ENCODE results near the gene SERPINB3.
"Not testable (repeated sequence)": the region's sequence is repeated elsewhere in the genome, so short reads cannot be mapped to it uniquely, and the experiment has no call there.

Gene SERPINB3

DNA sequence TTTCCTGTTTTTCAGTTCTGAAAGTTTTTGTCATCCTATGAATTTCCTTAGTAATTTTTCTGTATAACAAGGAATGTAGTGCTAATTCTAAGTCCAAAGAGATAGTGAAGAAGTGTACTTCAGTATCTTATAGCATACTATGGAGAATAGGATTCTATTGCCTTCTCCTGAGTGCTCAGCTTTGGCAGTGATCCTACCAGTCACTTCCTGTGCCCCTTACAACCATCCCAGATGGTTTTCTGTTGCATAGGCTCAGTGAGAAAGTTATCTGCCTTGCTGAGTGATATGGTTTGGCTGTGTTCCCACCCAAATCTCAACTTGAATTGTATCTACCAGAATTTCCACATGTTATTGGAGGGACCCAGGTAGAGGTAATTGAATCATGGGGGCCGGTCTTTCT, 17.0 kb downstream of the SERPINB3 start:
- DNase-seq, result not testable (repeated sequence)

- not testable (repeated sequence) for DNase-seq
Observed at GRCh38 chr18:63644142-63644541, 17.6 kb downstream of the SERPINB3 start, which contains the start of gene SERPINB4. Gene SERPINB4, minus strand, starts transcription at chr18:63644256. Its CDS starts 679 bp downstream, at chr18:63643577.

GRCh38 chr18:63642668-63643356, 18.9 kb downstream of the SERPINB3 start:
- not testable (repeated sequence) for DNase-seq

- DNase-seq, result not testable (repeated sequence)
Observed at GRCh38 chr18:63641157-63641680, 20.5 kb downstream of the SERPINB3 start.

- no peak for DNase-seq
Observed at GRCh38 chr18:63637703-63638102, 24.0 kb downstream of the SERPINB3 start.

- no peak for DNase-seq
Observed at GRCh38 chr18:63627819-63628218, 33.9 kb downstream of the SERPINB3 start.

DNA sequence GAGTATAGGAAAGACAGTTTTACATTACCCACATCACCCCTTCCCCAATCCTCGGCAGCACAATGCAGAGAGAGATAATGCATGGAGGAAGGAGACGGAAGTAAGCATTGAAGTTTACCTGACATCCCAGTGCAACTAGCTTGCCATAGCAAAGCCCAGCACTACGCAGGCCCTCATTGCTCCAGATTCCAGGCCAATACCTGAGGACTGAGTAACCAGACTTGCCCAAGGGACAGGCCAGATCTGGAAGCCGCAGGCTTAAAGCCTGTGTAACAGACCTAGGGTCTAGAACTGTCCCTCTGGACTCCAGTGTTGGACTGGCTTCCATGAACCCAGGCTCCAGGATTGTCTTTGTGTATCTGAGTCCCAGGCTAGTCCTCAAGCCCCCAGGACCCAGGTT, 35.3 kb downstream of the SERPINB3 start:
- no peak for DNase-seq

DNA sequence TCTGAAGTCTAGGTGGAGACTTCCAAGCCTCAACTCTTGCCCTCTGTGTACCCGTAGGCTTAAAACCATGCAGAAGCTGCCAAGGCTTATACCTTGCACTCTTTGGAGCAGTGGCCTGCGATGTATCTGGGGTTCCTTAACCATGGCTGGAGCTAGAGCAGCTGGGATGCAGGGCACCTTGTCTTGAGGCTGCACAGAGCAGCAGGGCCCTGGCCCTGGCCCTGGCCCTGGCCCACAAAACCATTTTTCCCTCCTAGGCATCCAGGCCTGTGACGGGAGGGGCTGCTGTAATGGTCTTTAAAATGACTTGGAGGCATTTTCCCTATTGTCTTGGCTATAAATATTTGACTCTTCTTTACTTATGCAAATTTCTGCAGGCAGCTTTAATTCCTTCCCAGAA, 36.8 kb downstream of the SERPINB3 start:
- no peak for DNase-seq

DNA sequence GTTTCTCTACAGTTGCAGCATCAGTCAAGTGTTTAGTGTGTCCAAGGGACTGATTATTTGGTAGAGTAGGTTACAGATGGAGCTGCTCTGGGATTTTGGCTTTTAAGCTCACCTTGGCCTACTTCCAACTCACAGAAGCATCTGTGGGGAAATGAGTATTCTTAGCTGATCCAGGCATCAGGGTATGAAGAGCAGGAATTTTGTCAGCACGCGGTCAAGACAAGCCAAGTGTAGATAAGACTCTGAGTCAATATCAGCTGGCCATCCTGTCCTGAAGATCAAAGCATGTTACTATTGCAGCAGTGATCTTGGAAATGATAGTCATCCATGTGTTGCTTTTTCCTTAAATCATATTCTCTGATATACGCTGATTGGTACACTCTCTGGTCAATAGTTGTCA, 42.0 kb downstream of the SERPINB3 start:
- no peak for DNase-seq

DNA sequence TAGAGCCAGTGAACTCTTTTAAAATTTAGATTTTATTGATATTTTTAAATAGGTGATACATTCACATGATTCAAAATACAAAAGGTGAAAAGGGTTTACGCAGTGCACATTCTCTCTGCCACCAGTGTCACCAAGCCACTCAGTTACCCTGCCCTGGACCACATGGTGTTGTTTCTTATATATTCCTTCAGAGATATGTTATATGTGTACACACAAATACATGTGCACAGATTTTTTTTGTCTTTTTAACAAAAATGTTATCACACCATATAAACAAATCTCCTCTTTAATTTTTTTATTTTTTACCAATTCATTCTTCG, 43.8 kb downstream of the SERPINB3 start:
- no peak for DNase-seq

- no peak for DNase-seq
Observed at GRCh38 chr18:63617049-63617914, 44.4 kb downstream of the SERPINB3 start.

DNA sequence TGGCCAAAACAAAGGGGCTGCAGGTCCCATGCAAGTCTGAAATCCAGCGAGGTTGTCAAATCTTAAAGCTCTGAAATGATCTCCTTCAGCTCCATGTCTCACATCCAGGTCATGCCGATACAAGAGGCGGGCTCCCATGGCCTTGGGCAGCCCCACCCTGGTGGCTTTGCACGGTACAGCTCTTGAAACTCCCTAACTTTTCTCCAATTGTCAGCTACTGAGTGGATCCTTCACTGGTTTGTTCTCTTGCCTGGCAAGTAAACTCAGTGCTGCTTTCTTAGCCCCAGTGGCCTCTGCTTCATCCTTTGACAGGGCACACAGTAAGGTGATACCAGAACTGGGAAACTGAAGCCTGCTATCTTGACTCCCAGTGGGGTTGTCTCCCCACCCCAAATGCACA, 48.3 kb downstream of the SERPINB3 start:
- no peak for DNase-seq

GRCh38 chr18:63606526-63606925, 55.2 kb downstream of the SERPINB3 start:
- DNase-seq, result no peak

Data from CD4-positive, alpha-beta T cell treated with Interleukin-17A for 4 hours (primary cell).